ENCODE data around the gene AOC1.

DNA sequence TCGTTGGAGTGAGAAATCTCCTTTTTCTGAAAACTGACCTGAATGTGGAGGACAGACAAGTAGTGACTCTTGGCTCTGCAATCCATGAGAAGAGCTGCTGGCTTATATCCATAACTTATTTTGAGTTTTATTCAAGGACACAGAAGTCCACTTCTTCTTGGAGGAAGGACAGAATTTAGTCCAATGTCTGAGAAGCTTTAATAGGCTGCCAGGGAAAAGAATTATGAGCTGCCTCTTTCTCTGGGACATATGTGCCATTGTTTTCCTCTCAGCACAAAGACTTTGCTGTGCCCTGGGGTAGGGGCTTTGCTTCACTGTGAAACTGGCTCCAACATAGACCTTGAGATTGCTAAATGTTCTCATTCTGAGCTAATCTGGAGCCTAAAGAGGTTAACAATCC lies 20.5 kb upstream of the AOC1 start:
- TF ChIP-seq, protein P1, sequence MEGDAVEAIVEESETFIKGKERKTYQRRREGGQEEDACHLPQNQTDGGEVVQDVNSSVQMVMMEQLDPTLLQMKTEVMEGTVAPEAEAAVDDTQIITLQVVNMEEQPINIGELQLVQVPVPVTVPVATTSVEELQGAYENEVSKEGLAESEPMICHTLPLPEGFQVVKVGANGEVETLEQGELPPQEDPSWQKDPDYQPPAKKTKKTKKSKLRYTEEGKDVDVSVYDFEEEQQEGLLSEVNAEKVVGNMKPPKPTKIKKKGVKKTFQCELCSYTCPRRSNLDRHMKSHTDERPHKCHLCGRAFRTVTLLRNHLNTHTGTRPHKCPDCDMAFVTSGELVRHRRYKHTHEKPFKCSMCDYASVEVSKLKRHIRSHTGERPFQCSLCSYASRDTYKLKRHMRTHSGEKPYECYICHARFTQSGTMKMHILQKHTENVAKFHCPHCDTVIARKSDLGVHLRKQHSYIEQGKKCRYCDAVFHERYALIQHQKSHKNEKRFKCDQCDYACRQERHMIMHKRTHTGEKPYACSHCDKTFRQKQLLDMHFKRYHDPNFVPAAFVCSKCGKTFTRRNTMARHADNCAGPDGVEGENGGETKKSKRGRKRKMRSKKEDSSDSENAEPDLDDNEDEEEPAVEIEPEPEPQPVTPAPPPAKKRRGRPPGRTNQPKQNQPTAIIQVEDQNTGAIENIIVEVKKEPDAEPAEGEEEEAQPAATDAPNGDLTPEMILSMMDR (conservative IDR thresholded peaks at IDR 0.05; ENCODE audit: low read depth, low read length): no peak
- no peak for TF ChIP-seq EZH2 (IDR thresholded peaks at IDR 0.05; ENCODE audit: borderline replicate concordance, low read depth, low read length, poor library complexity, severe bottlenecking)

Data from A673 (cell line).